HepG2 (cell line): ENCODE measurements around the gene KCNJ6.

ENCODE experiments used
- BRCA1 ChIP-seq: sonication (generic); formaldehyde crosslinking; IDR thresholded peaks from 2 replicates; pipeline ENCODE4 v1.4.0; 2020; ENCODE audit warnings: missing genetic modification reagents
- BRF2 ChIP-seq: sonication (generic); formaldehyde crosslinking; IDR thresholded peaks from 2 replicates; pipeline ENCODE4 v1.8.1; 2022; ENCODE audit warnings: mild to moderate bottlenecking, missing genetic modification reagents
- EP300 ChIP-seq, 3 experiments: sonication (generic) in 1 of 3; formaldehyde crosslinking in 1 of 3; IDR thresholded peaks; 2 replicates each; pipeline versions ENCODE4 v1.5.1 to v1.6.1; 2011 to 2020; ENCODE audit warnings: low read depth in 2 of 3, low read length in 2 of 3, borderline replicate concordance in 1 of 3, improper control_type of control experiment in 1 of 3, mild to moderate bottlenecking in 1 of 3, missing genetic modification reagents in 1 of 3, moderate library complexity in 1 of 3
- RNF2 ChIP-seq: fragments of 450-650 bp; conservative IDR thresholded peaks from 2 replicates; pipeline ENCODE4 v1.6.1; 2016; ENCODE audit warnings: low read depth
- SIN3A ChIP-seq: IDR thresholded peaks from 2 replicates; pipeline ENCODE4 v1.6.1; 2011; ENCODE audit warnings: low read depth, mild to moderate bottlenecking, control low read depth, low read length, borderline replicate concordance
- ZBTB20 ChIP-seq: sonication (generic); formaldehyde crosslinking; IDR thresholded peaks from 2 replicates; pipeline ENCODE4 v1.8.1; 2023; ENCODE audit warnings: missing genetic modification reagents, low read depth, mild to moderate bottlenecking, borderline replicate concordance
- ZFP37 ChIP-seq: sonication (generic); formaldehyde crosslinking; IDR thresholded peaks from 2 replicates; pipeline ENCODE4 v1.4.0; 2020; ENCODE audit warnings: missing genetic modification reagents, borderline replicate concordance
- TF ChIP-seq, protein P1 (sequence below): sonication (generic); formaldehyde crosslinking; IDR thresholded peaks from 2 replicates; pipeline ENCODE4 v1.5.0; 2020; ENCODE audit warnings: mild to moderate bottlenecking, missing genetic modification reagents, moderate library complexity

- TF ChIP-seq BRCA1 (CRISPR knock-in tag) (no peak), SIN3A (no peak), BRF2 (no peak), ZFP37 (CRISPR knock-in tag) (no peak), ZBTB20 (CRISPR knock-in tag) (no peak), RNF2 (no peak), EP300 (IDR thresholded peaks at IDR 0.05; ENCODE audit: low read depth in 2 of 2, low read length in 2 of 2) (no peak), EP300 (CRISPR knock-in tag; IDR thresholded peaks at IDR 0.05; ENCODE audit: borderline replicate concordance) (no peak)
- TF ChIP-seq, protein P1, sequence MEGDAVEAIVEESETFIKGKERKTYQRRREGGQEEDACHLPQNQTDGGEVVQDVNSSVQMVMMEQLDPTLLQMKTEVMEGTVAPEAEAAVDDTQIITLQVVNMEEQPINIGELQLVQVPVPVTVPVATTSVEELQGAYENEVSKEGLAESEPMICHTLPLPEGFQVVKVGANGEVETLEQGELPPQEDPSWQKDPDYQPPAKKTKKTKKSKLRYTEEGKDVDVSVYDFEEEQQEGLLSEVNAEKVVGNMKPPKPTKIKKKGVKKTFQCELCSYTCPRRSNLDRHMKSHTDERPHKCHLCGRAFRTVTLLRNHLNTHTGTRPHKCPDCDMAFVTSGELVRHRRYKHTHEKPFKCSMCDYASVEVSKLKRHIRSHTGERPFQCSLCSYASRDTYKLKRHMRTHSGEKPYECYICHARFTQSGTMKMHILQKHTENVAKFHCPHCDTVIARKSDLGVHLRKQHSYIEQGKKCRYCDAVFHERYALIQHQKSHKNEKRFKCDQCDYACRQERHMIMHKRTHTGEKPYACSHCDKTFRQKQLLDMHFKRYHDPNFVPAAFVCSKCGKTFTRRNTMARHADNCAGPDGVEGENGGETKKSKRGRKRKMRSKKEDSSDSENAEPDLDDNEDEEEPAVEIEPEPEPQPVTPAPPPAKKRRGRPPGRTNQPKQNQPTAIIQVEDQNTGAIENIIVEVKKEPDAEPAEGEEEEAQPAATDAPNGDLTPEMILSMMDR = no peak
Measured at GRCh38 chr21:37647781-37648180, 268.5 kb downstream of the KCNJ6 start.
